GM13977 (cell line): ENCODE results near the gene ST6GALNAC3.

Experiments
- DNase-seq: peaks from one replicate; pipeline ENCODE4 v3.0.0; 2012; ENCODE audit warnings: low spot score
- in situ Hi-C: fragments of 300-500 bp; cut with MboI; formaldehyde crosslinking; loops from one replicate; pipeline ENCODE4 v1.12.0; 2022; ENCODE audit warnings: low sequenced_read_pairs, low pct_unique_long_range_greater_than_20kb, mixed read lengths, inconsistent platforms; ENCODE audit not compliant: unreplicated experiment
- TF ChIP-seq, protein P1 (sequence below): IDR thresholded peaks from 2 replicates; pipeline ENCODE4 v1.5.1; 2012; ENCODE audit warnings: mild to moderate bottlenecking, control low read depth; ENCODE audit not compliant: insufficient read depth; ENCODE audit errors: extremely low read depth, missing control alignments

ST6GALNAC3 gene

DNA sequence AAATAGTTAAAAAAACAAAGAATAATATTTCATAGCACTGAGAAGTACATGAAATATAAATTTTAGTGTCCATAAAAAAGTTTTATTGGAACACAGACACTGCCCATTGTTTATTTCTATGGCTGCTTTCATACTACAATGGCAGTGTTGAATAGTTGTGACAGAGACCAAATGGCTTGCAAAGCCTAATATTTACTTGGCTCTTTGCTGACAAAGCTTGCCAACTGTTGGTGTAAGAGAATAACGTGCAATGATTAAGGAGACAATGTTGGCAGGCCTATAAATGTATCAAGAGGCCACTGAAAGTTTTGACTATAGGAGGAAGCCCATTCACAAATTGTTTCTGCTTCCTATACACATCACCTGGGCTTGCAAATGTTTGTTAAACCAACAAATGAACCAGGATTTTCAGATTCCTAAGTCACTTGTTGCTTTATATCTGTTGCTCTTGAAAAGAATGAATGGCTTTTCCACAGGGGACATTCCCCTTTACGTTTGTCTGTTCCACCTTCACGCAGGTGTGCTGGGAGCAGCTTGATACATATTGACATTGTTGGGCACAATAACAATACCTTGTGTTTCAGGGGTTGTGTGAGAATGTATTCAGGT is 5.5 kb upstream of the ST6GALNAC3 start:
- TF ChIP-seq, protein P1, sequence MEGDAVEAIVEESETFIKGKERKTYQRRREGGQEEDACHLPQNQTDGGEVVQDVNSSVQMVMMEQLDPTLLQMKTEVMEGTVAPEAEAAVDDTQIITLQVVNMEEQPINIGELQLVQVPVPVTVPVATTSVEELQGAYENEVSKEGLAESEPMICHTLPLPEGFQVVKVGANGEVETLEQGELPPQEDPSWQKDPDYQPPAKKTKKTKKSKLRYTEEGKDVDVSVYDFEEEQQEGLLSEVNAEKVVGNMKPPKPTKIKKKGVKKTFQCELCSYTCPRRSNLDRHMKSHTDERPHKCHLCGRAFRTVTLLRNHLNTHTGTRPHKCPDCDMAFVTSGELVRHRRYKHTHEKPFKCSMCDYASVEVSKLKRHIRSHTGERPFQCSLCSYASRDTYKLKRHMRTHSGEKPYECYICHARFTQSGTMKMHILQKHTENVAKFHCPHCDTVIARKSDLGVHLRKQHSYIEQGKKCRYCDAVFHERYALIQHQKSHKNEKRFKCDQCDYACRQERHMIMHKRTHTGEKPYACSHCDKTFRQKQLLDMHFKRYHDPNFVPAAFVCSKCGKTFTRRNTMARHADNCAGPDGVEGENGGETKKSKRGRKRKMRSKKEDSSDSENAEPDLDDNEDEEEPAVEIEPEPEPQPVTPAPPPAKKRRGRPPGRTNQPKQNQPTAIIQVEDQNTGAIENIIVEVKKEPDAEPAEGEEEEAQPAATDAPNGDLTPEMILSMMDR: no peak
- DNase-seq: no peak
- in situ Hi-C loops: no loop called here

DNA sequence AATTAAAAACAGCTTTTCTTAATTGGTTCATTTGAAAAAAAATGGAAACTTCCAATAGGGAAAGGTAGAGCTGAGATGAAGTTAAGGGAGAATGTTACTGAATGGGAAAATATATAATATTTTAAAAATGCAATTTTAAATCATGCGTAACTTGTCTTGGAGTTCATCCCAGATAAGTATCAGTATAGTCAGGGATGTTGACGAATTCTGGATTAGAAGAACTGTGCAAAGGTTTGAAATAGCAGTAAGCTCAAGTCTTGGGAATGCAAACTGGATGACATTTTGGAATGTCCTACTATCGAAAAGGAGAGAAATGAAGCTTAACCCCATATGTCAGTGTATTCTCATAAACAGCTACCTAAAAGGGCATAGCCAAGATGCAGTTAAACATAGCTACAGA is 4.0 kb upstream of the ST6GALNAC3 start:
- in situ Hi-C loops: no loop called here
- no peak for DNase-seq
- TF ChIP-seq, protein P1: no peak

DNA sequence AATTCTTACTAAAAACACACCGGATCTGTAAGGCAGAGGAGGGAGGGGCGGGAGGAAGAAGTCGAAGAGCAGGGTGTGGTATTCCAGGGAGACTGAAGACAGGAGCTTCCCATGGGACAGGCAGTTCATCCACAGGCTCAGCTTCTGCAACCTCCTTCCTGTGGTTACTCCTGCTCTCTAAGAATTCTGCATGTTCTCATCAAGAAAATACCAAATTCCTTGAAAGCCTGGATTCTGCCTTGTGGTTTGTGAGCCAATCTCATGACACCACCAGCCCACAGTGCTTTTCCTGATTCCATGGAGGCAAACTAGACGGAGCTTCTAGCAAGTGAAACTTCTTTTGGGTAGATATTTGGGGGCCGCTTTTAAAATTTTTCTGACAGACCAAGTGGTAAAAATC is 1.1 kb upstream of the ST6GALNAC3 start:
- no peak for DNase-seq
- TF ChIP-seq, protein P1: no peak
- in situ Hi-C loops: no loop called here

DNA sequence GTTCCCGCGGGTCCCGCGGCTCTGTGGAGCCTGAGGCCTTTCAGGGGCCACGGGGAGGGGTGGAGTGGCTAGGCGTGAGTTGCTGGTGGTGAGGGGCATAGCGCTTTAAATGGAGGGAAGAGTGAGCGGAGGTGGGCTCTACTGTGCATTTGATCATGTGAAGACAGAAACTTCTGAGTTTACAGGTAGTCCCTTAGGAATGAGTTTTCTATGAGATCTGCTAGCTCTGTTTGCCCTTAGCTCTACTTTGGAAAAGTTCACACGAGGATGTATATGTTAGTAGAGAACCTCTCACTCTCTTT is 593 bp downstream of the ST6GALNAC3 start:
- in situ Hi-C loops: no loop called here
- TF ChIP-seq, protein P1: no peak
- DNase-seq: no peak

DNA sequence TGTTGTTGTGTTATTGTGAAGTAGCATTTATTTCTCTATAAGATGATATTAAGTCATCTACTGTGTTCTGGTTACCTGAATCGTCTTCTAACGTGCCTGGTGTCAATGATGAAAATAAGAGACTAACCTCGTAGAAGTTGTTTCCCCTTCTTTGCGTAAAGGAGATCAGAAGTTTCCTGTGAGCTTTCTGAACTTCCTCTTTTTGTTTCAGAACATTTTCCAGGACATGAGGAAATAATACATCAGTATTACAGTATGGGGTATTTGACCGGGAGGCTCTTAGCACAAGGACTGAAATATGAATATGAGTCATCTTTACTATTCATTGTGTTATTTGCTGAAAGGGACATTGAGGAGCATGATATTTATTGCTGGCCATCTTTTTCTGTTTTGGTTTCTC is 1.3 kb downstream of the ST6GALNAC3 start:
- TF ChIP-seq, protein P1: no peak
- DNase-seq: no peak

DNA sequence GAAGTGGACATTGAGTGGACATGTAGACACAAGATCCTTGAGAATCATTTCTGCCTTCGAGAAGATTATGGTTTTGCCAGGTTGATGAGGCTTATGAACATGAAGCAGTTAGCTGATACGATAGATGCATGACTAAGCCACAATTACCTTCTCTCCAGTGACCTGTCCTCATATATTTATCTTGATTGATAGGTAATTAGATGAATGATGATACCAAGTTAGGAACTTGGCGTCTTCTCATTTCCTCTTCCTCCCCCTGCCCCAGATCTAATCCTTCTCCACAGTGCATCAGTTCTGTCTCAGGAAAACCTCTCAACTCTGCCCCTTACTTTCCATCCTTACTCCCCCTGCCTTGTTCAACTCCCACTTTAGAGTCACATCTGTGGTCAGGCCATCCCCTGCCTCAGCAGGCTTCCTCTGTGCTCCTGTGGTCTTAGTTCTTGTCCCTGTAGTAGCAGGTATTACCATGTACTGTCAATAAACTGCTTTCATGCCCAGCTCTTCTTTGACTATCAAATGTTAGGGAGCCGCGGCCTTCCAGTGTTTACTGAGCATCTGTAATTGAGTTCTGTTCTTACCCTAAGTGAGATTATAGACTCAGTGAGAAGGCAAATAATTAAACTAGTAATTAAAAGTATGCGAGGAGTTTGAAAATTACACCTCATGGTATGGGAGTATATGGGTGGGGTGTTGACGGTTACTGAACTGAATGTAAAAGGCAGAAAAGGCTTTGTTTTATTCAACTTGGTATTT is 5.1 kb downstream of the ST6GALNAC3 start:
- in situ Hi-C loops: no loop called here
- DNase-seq: no peak
- TF ChIP-seq, protein P1: no peak

More for the DNA sequence above, 1.3 kb downstream of the ST6GALNAC3 start:
- in situ Hi-C loops: no loop called here
